GM23248 (cell line): ENCODE measurements around the gene BCL2.

ENCODE experiments used
- EZH2 ChIP-seq: fragments of 200-600 bp; sonication (generic); IDR thresholded peaks from 2 replicates; pipeline ENCODE4 v1.6.1; 2018; ENCODE audit warnings: antibody characterized with exemption, mild to moderate bottlenecking; ENCODE audit not compliant: insufficient read depth, poor library complexity, severe bottlenecking
- EZH2phosphoT487 ChIP-seq: fragments of 200-600 bp; sonication (generic); IDR thresholded peaks from 2 replicates; pipeline ENCODE4 v1.6.1; 2018; ENCODE audit warnings: antibody characterized with exemption, moderate library complexity, mild to moderate bottlenecking, low read depth; ENCODE audit not compliant: insufficient read depth

DNA sequence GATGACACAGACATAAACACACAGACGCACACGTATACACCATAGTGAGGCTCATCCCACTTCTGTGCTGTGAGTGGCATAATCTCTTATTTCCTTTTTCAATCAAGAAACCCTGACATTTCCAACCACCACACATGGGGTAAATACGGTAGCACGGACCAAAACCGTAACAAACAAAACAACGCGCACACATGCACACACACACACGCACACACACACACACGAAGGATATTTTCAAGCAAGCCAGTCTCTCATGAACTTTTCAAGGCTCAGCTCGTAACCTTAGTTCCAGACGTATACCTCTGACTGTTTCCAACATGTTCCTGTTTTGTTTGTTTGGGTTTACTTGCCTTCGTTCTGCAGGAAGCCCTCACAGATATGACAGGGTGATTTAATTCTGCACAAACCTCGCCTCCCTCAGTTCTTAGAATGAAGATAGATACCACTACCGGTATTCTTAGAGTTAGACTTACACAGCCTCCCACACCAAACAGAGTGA lies 119.8 kb downstream of the BCL2 start:
- TF ChIP-seq EZH2 = no peak
- no peak for TF ChIP-seq EZH2phosphoT487
